Hepatocyte (in vitro differentiated cells): Measurements from ENCODE around the gene LMCD1. TPM values are rescaled to one million over a fixed set of nuclear protein-coding genes. Genes with fewer than 3 reads are reported as not detected.
A peak's percentile ranks its signal among the peaks of the same experiment; 100 is the strongest.

Source experiments
- DNase-seq: peaks from one replicate; pipeline ENCODE4 v3.0.0-alpha.2; 2016; ENCODE audit warnings: low spot score
- H2AFZ ChIP-seq: fragments of 200-600 bp; sonication (generic); 2 replicates; pipeline ENCODE4 v1.6.0; 2016; ENCODE audit warnings: antibody characterized with exemption, mild to moderate bottlenecking
- H3K27ac ChIP-seq: fragments of 200-600 bp; sonication (generic); 2 replicates; pipeline ENCODE4 v1.5.1; 2016; ENCODE audit warnings: mild to moderate bottlenecking
- H3K27me3 ChIP-seq: fragments of 200-600 bp; sonication (generic); 2 replicates; pipeline ENCODE4 v1.6.1; 2016
- H3K36me3 ChIP-seq: fragments of 200-600 bp; sonication (generic); replicated peaks from 2 replicates; pipeline ENCODE4 v1.5.1; 2016; ENCODE audit warnings: low read depth; ENCODE audit not compliant: insufficient read depth
- H3K4me1 ChIP-seq: fragments of 200-600 bp; sonication (generic); 2 replicates; pipeline ENCODE4 v1.5.1; 2016; ENCODE audit warnings: mild to moderate bottlenecking, moderate library complexity; ENCODE audit not compliant: insufficient read depth
- H3K4me2 ChIP-seq: fragments of 200-600 bp; sonication (generic); 2 replicates; pipeline ENCODE4 v1.6.0; 2016
- H3K4me3 ChIP-seq: fragments of 200-600 bp; sonication (generic); 2 replicates; pipeline ENCODE4 v1.5.1; 2016; ENCODE audit warnings: mild to moderate bottlenecking
- H3K79me2 ChIP-seq: fragments of 200-600 bp; sonication (generic); 2 replicates; pipeline ENCODE4 v1.6.0; 2017; ENCODE audit warnings: mild to moderate bottlenecking
- H3K9me2 ChIP-seq: fragments of 200-600 bp; sonication (generic); replicated peaks from 2 replicates; pipeline ENCODE4 v1.6.0; 2017; ENCODE audit warnings: mild to moderate bottlenecking; ENCODE audit not compliant: insufficient read depth
- H3K9me3 ChIP-seq: fragments of 200-600 bp; sonication (generic); 2 replicates; pipeline ENCODE4 v1.5.1; 2016; ENCODE audit warnings: low read depth, mild to moderate bottlenecking
- H4K20me1 ChIP-seq: fragments of 200-600 bp; sonication (generic); 2 replicates; pipeline ENCODE4 v1.6.0; 2016; ENCODE audit warnings: mild to moderate bottlenecking; ENCODE audit not compliant: insufficient read depth, poor library complexity, severe bottlenecking
- EZH2 ChIP-seq: fragments of 200-600 bp; sonication (generic); IDR thresholded peaks from 2 replicates; pipeline ENCODE4 v1.6.1; 2016; ENCODE audit warnings: antibody characterized with exemption, mild to moderate bottlenecking, borderline replicate concordance
- EZH2phosphoT487 ChIP-seq: fragments of 200-600 bp; sonication (generic); IDR thresholded peaks from one replicate; pipeline ENCODE4 v1.6.1; 2018; ENCODE audit warnings: antibody characterized with exemption, mild to moderate bottlenecking, low read depth, moderate library complexity; ENCODE audit not compliant: unreplicated experiment, severe bottlenecking
- WGBS: methylation state at CpG from one replicate; pipeline ENCODE4 v1.1.6; 2016; ENCODE audit warnings: low lambda C conversion rate; ENCODE audit errors: missing lambda C conversion rate; 5-methylcytosine and 5-hydroxymethylcytosine counted together
- polyA plus RNA-seq: library from polyadenylated mRNA; unstranded; fragments of >200 nt; fragmentation: Nextera tagmentation; extraction: Ambion mirVana; gene quantifications from 2 replicates; pipeline ENCODE4 v1.2.1, GENCODE V29; 2016
- total RNA-seq: library from RNA; depleted of rRNA; stranded (reverse); fragments of >200 nt; gene quantifications from 2 replicates; pipeline ENCODE4 v1.2.3, GENCODE V29; 2014
- TF ChIP-seq, protein P1 (sequence below): fragments of 200-600 bp; sonication (generic); IDR thresholded peaks from 2 replicates; pipeline ENCODE4 v1.5.1; 2016; ENCODE audit warnings: antibody characterized with exemption, mild to moderate bottlenecking; ENCODE audit not compliant: poor library complexity

The LMCD1 gene
- total and polyA plus RNA-seq, 2 experiments from 2014 or later, result 195 to 347 TPM

DNA sequence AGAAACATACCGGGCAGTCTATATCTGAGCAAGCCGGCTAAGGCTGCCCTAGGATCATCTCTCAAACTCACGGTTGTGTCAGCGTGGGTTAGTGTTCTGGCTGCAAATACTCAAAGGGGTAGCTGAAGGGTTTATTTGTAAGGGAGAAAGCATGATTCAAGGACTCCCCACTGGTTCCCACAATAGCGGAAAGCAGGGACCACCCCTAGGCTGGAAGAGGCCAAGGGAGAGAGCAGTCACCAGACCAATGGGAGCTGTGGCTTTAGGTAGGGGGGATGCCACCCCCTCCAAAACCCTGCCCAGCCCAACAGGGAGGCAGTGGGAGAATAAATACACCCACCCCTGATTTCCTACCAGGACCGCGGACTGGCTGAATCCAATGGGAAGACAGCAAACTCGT, 7.3 kb upstream of the LMCD1 start:
- Histone ChIP-seq H3K27me3 (no peaks in the 10 kb centered on the region), H3K9me3 (no peaks in the 10 kb centered on the region), H3K9me2 (no peaks in the 10 kb centered on the region), H3K36me3 (no peaks in the 10 kb centered on the region), H3K79me2 (no peaks in the 10 kb centered on the region), H2AFZ (no peak overlapping the region), H3K27ac (no peak overlapping the region), H4K20me1 (no peaks in the 10 kb centered on the region), H3K4me1 (peaks cover 25% of the 10 kb centered on the region), H3K4me3 (no peak overlapping the region), H3K4me2 (no peak overlapping the region)
- DNase-seq, result no peak
- 90% methylated on average over 8 of the region's 8 CpGs for WGBS
- no peak for TF ChIP-seq EZH2phosphoT487

DNA sequence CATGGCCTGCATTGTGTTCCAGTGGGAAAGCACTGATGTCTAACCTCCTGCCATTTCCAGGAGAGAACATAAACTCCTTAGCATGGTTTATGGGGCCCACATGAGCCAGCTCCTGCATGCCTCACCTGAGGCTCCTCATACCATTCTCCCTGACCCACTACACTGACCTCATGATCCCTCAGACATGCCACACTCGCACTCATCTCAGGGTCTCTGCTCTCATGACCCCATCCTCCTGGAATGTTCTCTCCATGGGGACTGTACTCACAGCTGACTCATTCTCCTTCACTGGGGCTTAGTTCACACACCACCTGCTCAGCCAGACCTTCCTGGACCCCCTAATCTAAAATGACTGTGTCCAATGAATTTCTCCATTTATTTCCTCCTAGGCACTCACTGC, 4.0 kb upstream of the LMCD1 start:
- Histone ChIP-seq H3K9me2 (no peaks in the 10 kb centered on the region), H3K4me3 (no peak overlapping the region), H4K20me1 (no peaks in the 10 kb centered on the region), H2AFZ (no peak overlapping the region), H3K27ac (no peak overlapping the region), H3K79me2 (peaks cover 2% of the 10 kb centered on the region), H3K36me3 (no peaks in the 10 kb centered on the region), H3K27me3 (no peaks in the 10 kb centered on the region), H3K4me2 (no peak overlapping the region), H3K4me1 (peaks cover 23% of the 10 kb centered on the region), H3K9me3 (no peaks in the 10 kb centered on the region)
- TF ChIP-seq EZH2 (no peak), EZH2phosphoT487 (no peak)
- TF ChIP-seq, protein P1, sequence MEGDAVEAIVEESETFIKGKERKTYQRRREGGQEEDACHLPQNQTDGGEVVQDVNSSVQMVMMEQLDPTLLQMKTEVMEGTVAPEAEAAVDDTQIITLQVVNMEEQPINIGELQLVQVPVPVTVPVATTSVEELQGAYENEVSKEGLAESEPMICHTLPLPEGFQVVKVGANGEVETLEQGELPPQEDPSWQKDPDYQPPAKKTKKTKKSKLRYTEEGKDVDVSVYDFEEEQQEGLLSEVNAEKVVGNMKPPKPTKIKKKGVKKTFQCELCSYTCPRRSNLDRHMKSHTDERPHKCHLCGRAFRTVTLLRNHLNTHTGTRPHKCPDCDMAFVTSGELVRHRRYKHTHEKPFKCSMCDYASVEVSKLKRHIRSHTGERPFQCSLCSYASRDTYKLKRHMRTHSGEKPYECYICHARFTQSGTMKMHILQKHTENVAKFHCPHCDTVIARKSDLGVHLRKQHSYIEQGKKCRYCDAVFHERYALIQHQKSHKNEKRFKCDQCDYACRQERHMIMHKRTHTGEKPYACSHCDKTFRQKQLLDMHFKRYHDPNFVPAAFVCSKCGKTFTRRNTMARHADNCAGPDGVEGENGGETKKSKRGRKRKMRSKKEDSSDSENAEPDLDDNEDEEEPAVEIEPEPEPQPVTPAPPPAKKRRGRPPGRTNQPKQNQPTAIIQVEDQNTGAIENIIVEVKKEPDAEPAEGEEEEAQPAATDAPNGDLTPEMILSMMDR, result no peak
- WGBS, result 94% methylated on average over 1 of the region's 1 CpG
- DNase-seq, result no peak

DNA sequence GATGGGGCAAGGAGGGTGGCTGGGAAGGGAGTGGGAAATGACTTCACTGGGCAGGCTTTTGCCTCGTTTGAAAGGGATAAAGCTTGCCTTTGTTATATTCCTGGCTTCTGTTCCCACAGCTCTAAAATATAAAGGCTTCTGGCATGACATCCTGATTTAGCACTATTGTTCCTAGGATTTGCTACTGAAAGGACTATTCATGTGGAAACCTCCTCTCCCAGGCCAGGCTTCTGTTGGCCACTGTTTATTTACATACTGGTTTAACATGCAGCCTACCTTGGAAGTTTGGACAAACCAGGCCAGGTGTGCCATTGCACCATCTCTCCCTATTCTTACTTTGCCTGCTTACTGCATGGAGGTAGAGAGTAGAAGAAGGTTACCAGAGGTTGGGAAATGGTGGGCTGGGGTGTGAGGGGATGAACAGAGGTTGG, 2.4 kb upstream of the LMCD1 start:
- H3K9me2 ChIP-seq, result no peaks in the 10 kb centered on the region

GRCh38 chr3:8500319-8500988, 1.2 kb upstream of the LMCD1 start:
- Histone ChIP-seq H3K27ac (peak overlapping the region; percentile 88), H3K9me2 (no peaks in the 10 kb centered on the region), H3K36me3 (no peaks in the 10 kb centered on the region), H3K4me3 (no peak overlapping the region), H2AFZ (no peak overlapping the region), H4K20me1 (no peaks in the 10 kb centered on the region), H3K79me2 (peaks cover 10% of the 10 kb centered on the region), H3K27me3 (no peaks in the 10 kb centered on the region), H3K4me1 (peaks cover 30% of the 10 kb centered on the region), H3K4me2 (peak overlapping the region; percentile 81), H3K9me3 (no peaks in the 10 kb centered on the region)
- WGBS, result 18% methylated on average over 9 of the region's 11 CpGs
- no peak for TF ChIP-seq EZH2phosphoT487
- TF ChIP-seq, protein P1, result peak; percentile 24
- DNase-seq, result peak; percentile 71

More for the DNA sequence above, 2.4 kb upstream of the LMCD1 start:
- Histone ChIP-seq H3K79me2 (peaks cover 5% of the 10 kb centered on the region), H3K27ac (no peak overlapping the region), H3K9me3 (no peaks in the 10 kb centered on the region), H3K4me3 (no peak overlapping the region), H3K27me3 (no peaks in the 10 kb centered on the region), H4K20me1 (no peaks in the 10 kb centered on the region), H3K4me2 (no peak overlapping the region), H3K4me1 (peaks cover 22% of the 10 kb centered on the region), H2AFZ (no peak overlapping the region), H3K36me3 (no peaks in the 10 kb centered on the region)
- 39% methylated on average over 1 of the region's 1 CpG for WGBS
- DNase-seq, result no peak
- TF ChIP-seq, protein P1, result no peak
- TF ChIP-seq EZH2, result no peak
- TF ChIP-seq EZH2phosphoT487, result no peak
